B cell (primary cell): ENCODE measurements around the gene AK1. TPM values are rescaled to one million over a fixed set of nuclear protein-coding genes. Genes with fewer than 3 reads are reported as not detected.

Experiments used
- ATAC-seq: fragments of 200-7000 bp; cut with Tn5 transposase; one replicate; pipeline ENCODE4 v1.10.0; 2021; ENCODE audit warnings: low read depth, mild to moderate bottlenecking, moderate number of reproducible peaks, moderate library complexity
- CTCF ChIA-PET: fragments of 350-600 bp; sonication (Branson Sonifier 250); formaldehyde crosslinking; loops from one replicate; lab custom pipeline; 2021; ENCODE audit warnings: antibody characterized with exemption, inconsistent platforms; lab: Charles Lee
- POLR2A ChIA-PET: fragments of 350-600 bp; sonication (Branson Sonifier 250); formaldehyde crosslinking; loops from one replicate; lab custom pipeline; 2021; ENCODE audit warnings: antibody characterized with exemption; lab: Charles Lee
- DNase-seq: peaks from one replicate; pipeline ENCODE4 v3.0.0; 2013
- H2AFZ ChIP-seq: 2 replicates; pipeline ENCODE4 v1.6.1; 2012; ENCODE audit warnings: mild to moderate bottlenecking, low read depth, low read length; ENCODE audit not compliant: insufficient read depth, poor library complexity, severe bottlenecking
- H3K27ac ChIP-seq, 2 donors: 1 replicate in 1 of 2; 2 replicates in 1 of 2; pipeline ENCODE4 v1.5.1; 2012 to 2013; ENCODE audit warnings: low read length in 2 of 2, mild to moderate bottlenecking in 2 of 2, moderate library complexity in 1 of 2
- H3K27me3 ChIP-seq, 4 experiments: fragments of 200-600 bp in 1 of 4; sonication (generic) in 1 of 4; replicated peaks in 1 of 4; 1 replicate in 2 of 4; 2 replicates in 2 of 4; pipeline versions ENCODE4 v1.6.1 to v1.7.0; 2013 to 2016; ENCODE audit warnings: low read length in 3 of 4, mild to moderate bottlenecking in 2 of 4, mixed read lengths in 1 of 4, moderate library complexity in 1 of 4; ENCODE audit not compliant: insufficient read depth in 4 of 4, control insufficient read depth in 3 of 4; ENCODE audit errors: control extremely low read depth in 1 of 4
- H3K36me3 ChIP-seq, 2 experiments: replicated peaks in 1 of 2; 1 replicate in 1 of 2; 2 replicates in 1 of 2; pipeline versions ENCODE4 v1.6.1 to v1.7.1; 2013; ENCODE audit warnings: low read length in 1 of 2; ENCODE audit not compliant: insufficient read depth in 2 of 2, control insufficient read depth in 1 of 2; ENCODE audit errors: control extremely low read depth in 1 of 2, extremely low read depth in 1 of 2
- H3K4me1 ChIP-seq, 2 donors: fragments of 200-600 bp in 1 of 2; sonication (generic) in 1 of 2; 1 replicate in 1 of 2; 2 replicates in 1 of 2; pipeline versions ENCODE4 v1.5.1 to v1.6.1; 2013 to 2017; ENCODE audit warnings: low read length in 2 of 2; ENCODE audit not compliant: control insufficient read depth in 2 of 2, insufficient read depth in 2 of 2
- H3K4me2 ChIP-seq: replicated peaks from 2 replicates; pipeline ENCODE3; 2012; ENCODE audit warnings: mild to moderate bottlenecking, low read depth, low read length; ENCODE audit not compliant: poor library complexity, severe bottlenecking
- H3K4me3 ChIP-seq, 5 experiments: fragments of 200-600 bp in 1 of 5; sonication (generic) in 1 of 5; 1 replicate in 3 of 5; 2 replicates in 2 of 5; pipeline versions ENCODE4 v1.5.1 to v1.7.0; 2011 to 2016; ENCODE audit warnings: low read length in 4 of 5, mild to moderate bottlenecking in 4 of 5, low read depth in 2 of 5, control low read depth in 1 of 5, moderate library complexity in 1 of 5; ENCODE audit not compliant: insufficient read depth in 1 of 5; ENCODE audit errors: control extremely low read depth in 1 of 5, extremely low read depth in 1 of 5
- H3K79me2 ChIP-seq: fragments of 200-600 bp; sonication (generic); one replicate; pipeline ENCODE4 v1.6.0; 2016; ENCODE audit warnings: low read length; ENCODE audit not compliant: control insufficient read depth, insufficient read depth
- H3K9ac ChIP-seq: fragments of 200-600 bp; sonication (generic); 2 replicates; pipeline ENCODE4 v1.6.1; 2017; ENCODE audit warnings: mild to moderate bottlenecking, low read length, moderate library complexity
- H3K9me3 ChIP-seq, 3 donors: one replicate each; pipeline versions ENCODE4 v1.6.1 to v1.7.1; 2013; ENCODE audit warnings: low read length in 2 of 3; ENCODE audit not compliant: control insufficient read depth in 2 of 3, insufficient read depth in 1 of 3; ENCODE audit errors: control extremely low read depth in 1 of 3
- H4K20me1 ChIP-seq: 2 replicates; pipeline ENCODE4 v1.6.0; 2012; ENCODE audit warnings: mild to moderate bottlenecking, low read length; ENCODE audit not compliant: insufficient read depth, control insufficient read depth, poor library complexity, severe bottlenecking
- H3K27ac Mint-ChIP-seq: one replicate; pipeline ENCODE4 v1.8.0; 2021; ENCODE audit warnings: mixed read lengths
- H3K27me3 Mint-ChIP-seq: one replicate; pipeline ENCODE4 v1.8.0; 2021; ENCODE audit warnings: mixed read lengths
- H3K4me1 Mint-ChIP-seq: one replicate; pipeline ENCODE4 v1.8.0; 2021; ENCODE audit warnings: mixed read lengths
- H3K4me3 Mint-ChIP-seq: one replicate; pipeline ENCODE4 v1.8.0; 2021; ENCODE audit warnings: mixed read lengths
- H3K9me3 Mint-ChIP-seq: one replicate; pipeline ENCODE4 v1.8.0; 2022; ENCODE audit warnings: mixed read lengths; ENCODE audit not compliant: insufficient read depth
- EZH2 ChIP-seq: IDR thresholded peaks from 2 replicates; pipeline ENCODE4 v1.6.1; 2012; ENCODE audit warnings: borderline replicate concordance, low read depth, mild to moderate bottlenecking, moderate library complexity, low read length; ENCODE audit not compliant: insufficient read depth, poor library complexity, severe bottlenecking
- WGBS: methylation state at CpG from one replicate; pipeline ENCODE4 v1.1.5; 2013; ENCODE audit warnings: missing lambda C conversion rate; ENCODE audit not compliant: insufficient coverage; 5-methylcytosine and 5-hydroxymethylcytosine counted together
- intact Hi-C: fragments of 100-400 bp; cut with micrococcal nuclease; formaldehyde crosslinking; loops from one replicate; pipeline ENCODE4 v1.10.0; 2022
- polyA plus RNA-seq: library from polyadenylated mRNA; depleted of rRNA; stranded (reverse); fragments of >200 nt; gene quantifications from 2 replicates; pipeline ENCODE4 v1.2.3, GENCODE V29; 2012
- total RNA-seq, 2 donors: library from RNA; stranded (reverse); fragments of 120-200 nt in 1 of 2; gene quantifications; 1 replicate in 1 of 2; 2 replicates in 1 of 2; pipeline versions ENCODE4 v1.2.3 to v1.2.4, GENCODE V29; 2013 to 2022
- TF ChIP-seq, protein P1 (sequence below): fragments of 200-600 bp; IDR thresholded peaks from one replicate; pipeline ENCODE4 v1.8.0; 2022; ENCODE audit warnings: antibody characterized with exemption, mild to moderate bottlenecking

Gene AK1
- total and polyA plus RNA-seq, 2 donors (not counting 1 experiment from before 2014, with no cell fraction given), result 28.0 to 31.8 TPM

DNA sequence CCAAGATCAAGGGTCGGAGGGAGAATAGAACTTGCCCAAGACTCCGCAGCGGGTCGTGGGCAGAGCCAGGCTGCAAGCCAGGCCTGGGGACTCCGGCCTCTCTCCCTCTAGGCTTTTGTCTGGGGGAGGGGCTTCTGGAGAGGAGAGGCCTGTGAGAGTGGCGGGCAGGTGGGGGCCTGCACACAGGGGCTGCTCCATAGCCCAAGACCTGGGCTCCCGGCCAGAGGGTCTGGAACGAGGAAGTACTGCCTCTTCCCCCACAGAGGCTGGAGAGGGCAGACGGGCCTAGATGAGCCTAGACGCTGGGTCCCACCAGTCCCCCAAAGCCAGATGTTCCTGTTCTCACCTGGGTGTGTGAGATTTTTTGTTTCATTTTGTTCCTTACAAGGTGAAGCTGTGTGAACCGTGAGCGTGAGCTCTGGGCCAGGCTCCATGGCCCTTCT lies 27.1 kb upstream of the AK1 start:
- TF ChIP-seq EZH2, result no peak
- TF ChIP-seq, protein P1, sequence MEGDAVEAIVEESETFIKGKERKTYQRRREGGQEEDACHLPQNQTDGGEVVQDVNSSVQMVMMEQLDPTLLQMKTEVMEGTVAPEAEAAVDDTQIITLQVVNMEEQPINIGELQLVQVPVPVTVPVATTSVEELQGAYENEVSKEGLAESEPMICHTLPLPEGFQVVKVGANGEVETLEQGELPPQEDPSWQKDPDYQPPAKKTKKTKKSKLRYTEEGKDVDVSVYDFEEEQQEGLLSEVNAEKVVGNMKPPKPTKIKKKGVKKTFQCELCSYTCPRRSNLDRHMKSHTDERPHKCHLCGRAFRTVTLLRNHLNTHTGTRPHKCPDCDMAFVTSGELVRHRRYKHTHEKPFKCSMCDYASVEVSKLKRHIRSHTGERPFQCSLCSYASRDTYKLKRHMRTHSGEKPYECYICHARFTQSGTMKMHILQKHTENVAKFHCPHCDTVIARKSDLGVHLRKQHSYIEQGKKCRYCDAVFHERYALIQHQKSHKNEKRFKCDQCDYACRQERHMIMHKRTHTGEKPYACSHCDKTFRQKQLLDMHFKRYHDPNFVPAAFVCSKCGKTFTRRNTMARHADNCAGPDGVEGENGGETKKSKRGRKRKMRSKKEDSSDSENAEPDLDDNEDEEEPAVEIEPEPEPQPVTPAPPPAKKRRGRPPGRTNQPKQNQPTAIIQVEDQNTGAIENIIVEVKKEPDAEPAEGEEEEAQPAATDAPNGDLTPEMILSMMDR, result no peak
- DNase-seq (no peak), ATAC-seq (no peak)
- intact Hi-C loops, result loop anchor here (2.0 kb wide), 1 partner anchor 42 kb away; no protein-coding TSS in a partner anchor
- Histone ChIP-seq H2AFZ (peak overlapping the region; percentile 39), H3K4me2 (peak overlapping the region; percentile 92), H3K27me3 (no peaks in the 10 kb centered on the region), H3K79me2 (peaks cover 16% of the 10 kb centered on the region), H3K4me1 (peaks cover 57 to 84% of the 10 kb centered on the region in 2 donors), H4K20me1 (no peaks in the 10 kb centered on the region), H3K9ac (peak overlapping the region; percentile 70), H3K27ac (peak overlapping the region; percentile 96 to 100), H3K4me3 (peak overlapping the region in 4 of 5 experiments; percentile 27 to 63 (median 33)), H3K36me3 (peaks cover 0 to 17% of the 10 kb centered on the region in 2 experiments), H3K9me3 (no peaks in the 10 kb centered on the region)
- ChIA-PET CTCF (interaction anchor here (0.8 to 5.8 kb wide), 5 partner anchors 12 to 130 kb away, joined by 3 to 81 read pairs (median 4); partner anchors contain the start of genes CDK9 and ST6GALNAC4), POLR2A (interaction anchor here (0.5 to 12.6 kb wide), 4 partner anchors 11 to 257 kb away, joined by 3 to 228 read pairs (median 4); partner anchors contain the start of gene ST6GALNAC4)
- H3K4me3 Mint-ChIP-seq, result peak overlapping the region; percentile 92
- H3K9me3 Mint-ChIP-seq, result no peaks in the 10 kb centered on the region
- H3K4me1 Mint-ChIP-seq, result peaks cover 62% of the 10 kb centered on the region
- H3K27ac Mint-ChIP-seq, result peak overlapping the region; percentile 100
- 36% methylated on average over 11 of the region's 12 CpGs for WGBS
- no peaks in the 10 kb centered on the region for H3K27me3 Mint-ChIP-seq
